SK-N-DZ (cell line): ENCODE data around the gene TREH.
A peak's percentile ranks its signal among the peaks of the same experiment; 100 is the strongest.
"Not testable (repeated sequence)": the region's sequence is repeated elsewhere in the genome, so short reads cannot be mapped to it uniquely, and the experiment has no call there.

Experiments
- DNase-seq: peaks from one replicate; pipeline ENCODE4 v3.0.0-alpha.2; 2015; ENCODE audit warnings: low spot score

Gene TREH

GRCh38 chr11:118696673-118697226 is 17.3 kb upstream of the TREH start:
- DNase-seq = peak; percentile 16

GRCh38 chr11:118694771-118695170 is 15.3 kb upstream of the TREH start:
- DNase-seq = no peak

- DNase-seq = no peak
These were observed 14.7 kb upstream of the TREH start for GRCh38 chr11:118694185-118694584.

- no peak for DNase-seq
These were observed 12.7 kb upstream of the TREH start for GRCh38 chr11:118691926-118692830.

GRCh38 chr11:118690553-118691304 is 11.3 kb upstream of the TREH start:
- DNase-seq = no peak

GRCh38 chr11:118689852-118690552 is 10.6 kb upstream of the TREH start:
- DNase-seq = peak; percentile 87

- DNase-seq = no peak
These were observed 10.0 kb upstream of the TREH start for GRCh38 chr11:118689503-118689851.

GRCh38 chr11:118688851-118689502 is 9.5 kb upstream of the TREH start:
- no peak for DNase-seq

- DNase-seq = not testable (repeated sequence)
These were observed 8.9 kb upstream of the TREH start for GRCh38 chr11:118688339-118688738.

GRCh38 chr11:118687906-118688305 is 8.5 kb upstream of the TREH start:
- DNase-seq = no peak

GRCh38 chr11:118684187-118684586 is 4.7 kb upstream of the TREH start:
- no peak for DNase-seq

GRCh38 chr11:118682939-118683338 is 3.5 kb upstream of the TREH start:
- DNase-seq = not testable (repeated sequence)

- no peak for DNase-seq
These were observed 2.9 kb upstream of the TREH start for GRCh38 chr11:118682372-118682771.

GRCh38 chr11:118678908-118679307 is 542 bp downstream of the TREH start:
- DNase-seq = not testable (repeated sequence)

- no peak for DNase-seq
These were observed 1.5 kb downstream of the TREH start for GRCh38 chr11:118677977-118678376.

- no peak for DNase-seq
These were observed 5.4 kb downstream of the TREH start for GRCh38 chr11:118674082-118674435.

- DNase-seq = no peak
These were observed 5.9 kb downstream of the TREH start for GRCh38 chr11:118673361-118674081.

GRCh38 chr11:118672846-118673245 is 6.6 kb downstream of the TREH start:
- DNase-seq = no peak

- no peak for DNase-seq
These were observed 8.2 kb downstream of the TREH start for GRCh38 chr11:118671254-118671653.

- no peak for DNase-seq
These were observed 9.4 kb downstream of the TREH start for GRCh38 chr11:118670063-118670462.

- peak; percentile 20 for DNase-seq
These were observed 13.1 kb downstream of the TREH start for GRCh38 chr11:118666371-118666770.
